ENCODE measurements around the gene ZNF746. TPM values are rescaled to one million over a fixed set of nuclear protein-coding genes. Genes with fewer than 3 reads are reported as not detected.

The ZNF746 gene
- total and polyA plus RNA-seq, 2 of the 13 experiments (the other 11 are each of a cell fraction or from before 2014, with no cell fraction given): 3.8 to 8.1 TPM

DNA sequence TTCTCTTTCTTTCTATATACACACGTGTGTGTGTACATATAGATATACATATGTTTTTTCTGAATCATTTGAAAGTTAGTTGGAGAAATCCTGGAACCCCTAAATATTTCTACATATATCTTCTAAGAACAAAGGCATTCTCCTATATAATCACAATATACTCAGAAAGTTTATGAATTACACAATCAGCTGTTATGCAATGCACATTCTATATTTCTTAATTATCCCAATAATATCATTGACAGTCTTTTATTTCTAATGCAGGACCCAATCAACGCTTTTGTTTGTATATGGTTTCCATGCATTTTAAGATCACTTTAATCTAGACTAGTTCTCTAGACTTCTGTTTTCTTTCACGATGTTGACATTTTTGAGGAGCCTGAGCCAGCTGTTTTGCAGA, 27.7 kb upstream of the ZNF746 start:
- Histone ChIP-seq H3K4me2 (ENCODE audit: low read depth, low read length) (no peak overlapping the region), H3K79me2 (ENCODE audit: insufficient read depth, low read length) (no peaks in the 10 kb centered on the region), H2AFZ (ENCODE audit: low read length) (no peak overlapping the region), H3K9me3 (ENCODE audit: low read length) (peaks cover 35% of the 10 kb centered on the region), H3K9ac (ENCODE audit: insufficient read depth, low read depth, low read length) (no peak overlapping the region), H3K27me3 (ENCODE audit: control insufficient read depth in 1 of 2, insufficient read depth in 2 of 2, low read length in 2 of 2) (no peaks in the 10 kb centered on the region), H4K20me1 (ENCODE audit: insufficient read depth, low read length) (no peaks in the 10 kb centered on the region), H3K36me3 (replicated peaks in 1 of 2; ENCODE audit: control insufficient read depth in 1 of 2, insufficient read depth in 2 of 2, low read length in 2 of 2) (no peaks in the 10 kb centered on the region), H3K4me1 (ENCODE audit: insufficient read depth, low read length) (no peaks in the 10 kb centered on the region), H3K27ac (ENCODE audit: extremely low read length, insufficient read depth, low read length) (no peak overlapping the region), H3K4me3 (replicated peaks in 1 of 3; ENCODE audit: insufficient read depth in 1 of 3, low read depth in 2 of 3, low read length in 3 of 3) (no peak overlapping the region)
- BruUV-seq (replicated peaks): no TSS peak
- in situ Hi-C loops (cut with HindIII; ENCODE audit: extremely low pct_ligation_motif_present, low pct_unique_long_range_greater_than_20kb): no loop called here
- intact Hi-C loops (cut with micrococcal nuclease; ENCODE audit: unreplicated experiment): no loop called here
- ATAC-seq (no peak), DNase-seq (ENCODE audit: low spot score) (no peak), FAIRE-seq (no peak)
- WGBS (ENCODE audit: low lambda C conversion rate): 16% methylated on average over 3 of the region's 3 CpGs
- POLR2A ChIA-PET: no interaction called here
- TF ChIP-seq ZNF253 (CRISPR knock-in tag; IDR thresholded peaks at IDR 0.05; ENCODE audit: borderline replicate concordance) (no peak), GLI4 (CRISPR knock-in tag; IDR thresholded peaks at IDR 0.05; ENCODE audit: borderline replicate concordance) (no peak), JARID2 (CRISPR knock-in tag; IDR thresholded peaks at IDR 0.05; ENCODE audit: insufficient replicate concordance) (no peak), ZMAT3 (CRISPR knock-in tag; conservative IDR thresholded peaks at IDR 0.05) (no peak), ZMYM2 (CRISPR knock-in tag; IDR thresholded peaks at IDR 0.05) (no peak), ZNF513 (CRISPR knock-in tag; conservative IDR thresholded peaks at IDR 0.05) (no peak)
- CTCF ChIA-PET (ENCODE audit: low intra/inter-chr PET ratio, low total read pairs): no interaction called here

DNA sequence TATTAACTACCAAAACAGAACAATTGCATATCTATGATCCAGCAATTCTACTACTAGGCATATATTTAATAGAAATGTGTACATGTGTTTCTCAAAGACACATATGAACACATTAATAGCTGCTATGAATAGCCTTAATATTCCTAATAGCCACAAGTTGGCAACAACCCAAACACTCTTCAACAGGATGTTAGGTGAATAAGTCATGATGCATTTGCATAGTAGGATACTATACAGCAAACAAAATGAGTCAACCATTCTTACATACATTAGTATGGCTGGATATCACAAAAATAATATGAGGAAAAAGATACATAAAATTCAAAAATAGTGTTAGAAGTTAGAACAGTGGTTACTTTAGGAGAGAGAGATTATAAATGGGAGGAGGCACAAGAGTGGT, 26.8 kb upstream of the ZNF746 start:
- Histone ChIP-seq H3K9ac (ENCODE audit: insufficient read depth, low read depth, low read length) (no peak overlapping the region), H3K4me1 (ENCODE audit: insufficient read depth, low read length) (no peaks in the 10 kb centered on the region), H3K27me3 (ENCODE audit: control insufficient read depth in 1 of 2, insufficient read depth in 2 of 2, low read length in 2 of 2) (no peaks in the 10 kb centered on the region), H3K36me3 (replicated peaks in 1 of 2; ENCODE audit: control insufficient read depth in 1 of 2, insufficient read depth in 2 of 2, low read length in 2 of 2) (no peaks in the 10 kb centered on the region), H3K9me3 (ENCODE audit: low read length) (peaks cover 26% of the 10 kb centered on the region), H3K4me2 (ENCODE audit: low read depth, low read length) (no peak overlapping the region), H3K79me2 (ENCODE audit: insufficient read depth, low read length) (no peaks in the 10 kb centered on the region), H3K4me3 (replicated peaks in 1 of 3; ENCODE audit: insufficient read depth in 1 of 3, low read depth in 2 of 3, low read length in 3 of 3) (no peak overlapping the region), H2AFZ (ENCODE audit: low read length) (no peak overlapping the region), H3K27ac (ENCODE audit: extremely low read length, insufficient read depth, low read length) (no peak overlapping the region), H4K20me1 (ENCODE audit: insufficient read depth, low read length) (no peaks in the 10 kb centered on the region)
- in situ Hi-C loops (cut with HindIII; ENCODE audit: extremely low pct_ligation_motif_present, low pct_unique_long_range_greater_than_20kb): no loop called here
- ATAC-seq (no peak), FAIRE-seq (no peak), DNase-seq (ENCODE audit: low spot score) (no peak)
- CTCF ChIA-PET (ENCODE audit: low intra/inter-chr PET ratio, low total read pairs): no interaction called here
- POLR2A ChIA-PET: no interaction called here
- no TSS peak for BruUV-seq (replicated peaks)
- intact Hi-C loops (cut with micrococcal nuclease; ENCODE audit: unreplicated experiment): no loop called here
- TF ChIP-seq NR2C2 (CRISPR knock-in tag; IDR thresholded peaks at IDR 0.05; ENCODE audit: borderline replicate concordance): no peak
- no peak for TF ChIP-seq ZNF83 (CRISPR knock-in tag; IDR thresholded peaks at IDR 0.05; ENCODE audit: borderline replicate concordance)
- TF ChIP-seq, protein P1, sequence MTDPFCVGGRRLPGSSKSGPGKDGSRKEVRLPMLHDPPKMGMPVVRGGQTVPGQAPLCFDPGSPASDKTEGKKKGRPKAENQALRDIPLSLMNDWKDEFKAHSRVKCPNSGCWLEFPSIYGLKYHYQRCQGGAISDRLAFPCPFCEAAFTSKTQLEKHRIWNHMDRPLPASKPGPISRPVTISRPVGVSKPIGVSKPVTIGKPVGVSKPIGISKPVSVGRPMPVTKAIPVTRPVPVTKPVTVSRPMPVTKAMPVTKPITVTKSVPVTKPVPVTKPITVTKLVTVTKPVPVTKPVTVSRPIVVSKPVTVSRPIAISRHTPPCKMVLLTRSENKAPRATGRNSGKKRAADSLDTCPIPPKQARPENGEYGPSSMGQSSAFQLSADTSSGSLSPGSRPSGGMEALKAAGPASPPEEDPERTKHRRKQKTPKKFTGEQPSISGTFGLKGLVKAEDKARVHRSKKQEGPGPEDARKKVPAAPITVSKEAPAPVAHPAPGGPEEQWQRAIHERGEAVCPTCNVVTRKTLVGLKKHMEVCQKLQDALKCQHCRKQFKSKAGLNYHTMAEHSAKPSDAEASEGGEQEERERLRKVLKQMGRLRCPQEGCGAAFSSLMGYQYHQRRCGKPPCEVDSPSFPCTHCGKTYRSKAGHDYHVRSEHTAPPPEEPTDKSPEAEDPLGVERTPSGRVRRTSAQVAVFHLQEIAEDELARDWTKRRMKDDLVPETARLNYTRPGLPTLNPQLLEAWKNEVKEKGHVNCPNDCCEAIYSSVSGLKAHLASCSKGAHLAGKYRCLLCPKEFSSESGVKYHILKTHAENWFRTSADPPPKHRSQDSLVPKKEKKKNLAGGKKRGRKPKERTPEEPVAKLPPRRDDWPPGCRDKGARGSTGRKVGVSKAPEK (CRISPR knock-in tag; IDR thresholded peaks at IDR 0.05; ENCODE audit: borderline replicate concordance): no peak
- no peak for TF ChIP-seq RBM22 (optimal IDR thresholded peaks at IDR 0.05; ENCODE audit: low read length)
- TF ChIP-seq, protein P2, sequence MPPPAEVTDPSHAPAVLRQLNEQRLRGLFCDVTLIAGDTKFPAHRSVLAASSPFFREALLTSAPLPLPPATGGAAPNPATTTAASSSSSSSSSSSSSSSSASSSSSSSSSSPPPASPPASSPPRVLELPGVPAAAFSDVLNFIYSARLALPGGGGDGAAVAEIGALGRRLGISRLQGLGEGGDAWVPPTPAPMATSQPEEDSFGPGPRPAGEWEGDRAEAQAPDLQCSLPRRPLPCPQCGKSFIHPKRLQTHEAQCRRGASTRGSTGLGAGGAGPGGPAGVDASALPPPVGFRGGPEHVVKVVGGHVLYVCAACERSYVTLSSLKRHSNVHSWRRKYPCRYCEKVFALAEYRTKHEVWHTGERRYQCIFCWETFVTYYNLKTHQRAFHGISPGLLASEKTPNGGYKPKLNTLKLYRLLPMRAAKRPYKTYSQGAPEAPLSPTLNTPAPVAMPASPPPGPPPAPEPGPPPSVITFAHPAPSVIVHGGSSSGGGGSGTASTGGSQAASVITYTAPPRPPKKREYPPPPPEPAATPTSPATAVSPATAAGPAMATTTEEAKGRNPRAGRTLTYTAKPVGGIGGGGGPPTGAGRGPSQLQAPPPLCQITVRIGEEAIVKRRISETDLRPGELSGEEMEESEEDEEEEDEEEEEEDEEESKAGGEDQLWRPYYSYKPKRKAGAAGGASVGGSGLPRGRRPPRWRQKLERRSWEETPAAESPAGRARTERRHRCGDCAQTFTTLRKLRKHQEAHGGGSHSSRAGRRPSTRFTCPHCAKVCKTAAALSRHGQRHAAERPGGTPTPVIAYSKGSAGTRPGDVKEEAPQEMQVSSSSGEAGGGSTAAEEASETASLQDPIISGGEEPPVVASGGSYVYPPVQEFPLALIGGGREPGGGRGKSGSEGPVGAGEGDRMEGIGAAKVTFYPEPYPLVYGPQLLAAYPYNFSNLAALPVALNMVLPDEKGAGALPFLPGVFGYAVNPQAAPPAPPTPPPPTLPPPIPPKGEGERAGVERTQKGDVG (CRISPR knock-in tag; IDR thresholded peaks at IDR 0.05; ENCODE audit: borderline replicate concordance): no peak
